HCT116 (cell line): ENCODE data around the gene H2AZ2. TPM values are rescaled to one million over a fixed set of nuclear protein-coding genes. Genes with fewer than 3 reads are reported as not detected.

ENCODE experiments used
- ATAC-seq: fragments of 200-7000 bp; cut with Tn5 transposase; 2 replicates; pipeline ENCODE4 v1.9.1; 2020; ENCODE audit warnings: mild to moderate bottlenecking, moderate library complexity
- BruUV-seq: library from RNA; stranded (reverse); fragments of 400-500 nt; replicated peaks from 2 replicates; lab custom pipeline; 2021; lab: Mats Ljungman, UMichigan
- CTCF ChIA-PET: fragments of 300-600 bp; sonication (Branson Sonifier 250); formaldehyde crosslinking; loops from one replicate; lab custom pipeline; 2021; ENCODE audit warnings: antibody characterized with exemption; lab: Charles Lee
- POLR2A ChIA-PET: fragments of 300-600, 350-600 bp; sonication (Branson Sonifier 250); formaldehyde crosslinking; loops from one replicate; lab custom pipeline; 2021; ENCODE audit warnings: antibody characterized with exemption; lab: Charles Lee
- RAD21 ChIA-PET, 2 experiments: fragments of 300-600 bp; sonication (Branson Sonifier 250); formaldehyde crosslinking; loops; one replicate each; lab custom pipeline; 2023; ENCODE audit warnings: low total read pairs in 2 of 2; ENCODE audit not compliant: uncharacterized antibody in 2 of 2, unreplicated experiment in 2 of 2, low non-redundant PET in 1 of 2; lab: Charles Lee
- DNase-seq: peaks from one replicate; pipeline ENCODE4 v3.0.0-alpha.2; 2010; ENCODE audit warnings: low read depth, low spot score
- H2AFZ ChIP-seq: fragments of 200-600 bp; shearing (Covaris generic), sonication (generic); 2 replicates; pipeline ENCODE4 v1.6.1; 2017; ENCODE audit warnings: low read depth, mixed run types, mixed read lengths, antibody characterized with exemption, low read length; ENCODE audit not compliant: poor library complexity, severe bottlenecking
- H3K27ac ChIP-seq: 2 replicates; pipeline ENCODE4 v1.5.1; 2012; ENCODE audit warnings: low read depth, low read length
- H3K27me3 ChIP-seq: fragments of 200-600 bp; sonication (generic); 2 replicates; pipeline ENCODE4 v1.6.1; 2016; ENCODE audit warnings: mixed run types, low read length, mixed read lengths; ENCODE audit not compliant: insufficient read depth
- H3K36me3 ChIP-seq, 2 experiments: fragments of 200-500 bp in 1 of 2; fragments of 200-600 bp in 1 of 2; sonication (Bioruptor generic) in 1 of 2; sonication (generic) in 1 of 2; 2 replicates each; pipeline versions ENCODE4 v1.5.1 to v1.6.1; 2014 to 2016; ENCODE audit warnings: low read length in 2 of 2, inconsistent platforms in 1 of 2, mixed read lengths in 1 of 2, mixed run types in 1 of 2; ENCODE audit not compliant: insufficient read depth in 2 of 2, control insufficient read depth in 1 of 2
- H3K4me1 ChIP-seq, 2 experiments: fragments of 200-600 bp in 1 of 2; sonication (generic) in 1 of 2; 2 replicates each; pipeline versions ENCODE4 v1.5.1 to v1.6.1; 2012 to 2017; ENCODE audit warnings: low read length in 2 of 2, inconsistent platforms in 1 of 2, mild to moderate bottlenecking in 1 of 2, mixed read lengths in 1 of 2, mixed run types in 1 of 2, moderate library complexity in 1 of 2; ENCODE audit not compliant: insufficient read depth in 2 of 2, control insufficient read depth in 1 of 2
- H3K4me2 ChIP-seq: fragments of 200-600 bp; sonication (generic); 2 replicates; pipeline ENCODE4 v1.6.1; 2017; ENCODE audit warnings: mixed run types, low read length, mixed read lengths
- H3K4me3 ChIP-seq, 2 experiments: fragments of 200-600 bp in 1 of 2; sonication (generic) in 1 of 2; replicated peaks in 1 of 2; 2 replicates each; pipeline ENCODE4 v1.5.1; 2011 to 2016; ENCODE audit warnings: low read length in 2 of 2, control low read depth in 1 of 2, low read depth in 1 of 2, mild to moderate bottlenecking in 1 of 2, mixed read lengths in 1 of 2, mixed run types in 1 of 2
- H3K79me2 ChIP-seq: fragments of 200-600 bp; sonication (generic); 2 replicates; pipeline ENCODE4 v1.6.1; 2017; ENCODE audit warnings: mild to moderate bottlenecking, mixed run types, low read length, moderate library complexity, mixed read lengths; ENCODE audit not compliant: insufficient read depth
- H3K9ac ChIP-seq: fragments of 200-600 bp; sonication (generic); 2 replicates; pipeline ENCODE4 v1.6.1; 2016; ENCODE audit warnings: low read length, mixed read lengths
- H3K9me2 ChIP-seq: fragments of 200-600 bp; sonication (generic), shearing (Covaris generic); 2 replicates; pipeline ENCODE4 v1.6.1; 2017; ENCODE audit warnings: mixed run types, mild to moderate bottlenecking, moderate library complexity; ENCODE audit not compliant: insufficient read depth
- H3K9me3 ChIP-seq, 2 experiments: fragments of 200-500 bp in 1 of 2; fragments of 200-600 bp in 1 of 2; sonication (Bioruptor generic) in 1 of 2; sonication (generic) in 1 of 2; 2 replicates each; pipeline ENCODE4 v1.6.1; 2014 to 2017; ENCODE audit warnings: low read length in 2 of 2, mixed read lengths in 2 of 2, inconsistent platforms in 1 of 2, low read depth in 1 of 2, mild to moderate bottlenecking in 1 of 2, mixed run types in 1 of 2, moderate library complexity in 1 of 2; ENCODE audit not compliant: control insufficient read depth in 1 of 2, insufficient read depth in 1 of 2
- H4K20me1 ChIP-seq: fragments of 200-600 bp; sonication (generic), shearing (Covaris generic); 2 replicates; pipeline ENCODE4 v1.6.1; 2017; ENCODE audit warnings: mixed run types, mild to moderate bottlenecking, moderate library complexity; ENCODE audit not compliant: insufficient read depth
- CEBPB ChIP-seq: IDR thresholded peaks from 2 replicates; pipeline ENCODE4 v1.6.1; 2012; ENCODE audit warnings: low read depth
- ELF1 ChIP-seq: IDR thresholded peaks from 2 replicates; pipeline ENCODE4 v1.6.1; 2012; ENCODE audit warnings: low read depth, borderline replicate concordance
- EZH2 ChIP-seq: fragments of 200-600 bp; sonication (generic); IDR thresholded peaks from 2 replicates; pipeline ENCODE4 v1.6.1; 2017; ENCODE audit warnings: antibody characterized with exemption, mixed run types
- EZH2phosphoT487 ChIP-seq: fragments of 200-600 bp; IDR thresholded peaks from 2 replicates; pipeline ENCODE4 v1.6.1; 2018; ENCODE audit warnings: antibody characterized with exemption, borderline replicate concordance
- FOSL1 ChIP-seq: IDR thresholded peaks from 2 replicates; pipeline ENCODE4 v1.6.1; 2012; ENCODE audit warnings: low read depth
- JUND ChIP-seq: IDR thresholded peaks from 2 replicates; pipeline ENCODE4 v1.6.1; 2012
- RAD21 ChIP-seq: IDR thresholded peaks from 2 replicates; pipeline ENCODE4 v1.6.1; 2012; ENCODE audit warnings: low read depth, mild to moderate bottlenecking
- SIN3A ChIP-seq: IDR thresholded peaks from 2 replicates; pipeline ENCODE4 v1.6.1; 2012; ENCODE audit warnings: low read depth
- SP1 ChIP-seq: IDR thresholded peaks from 2 replicates; pipeline ENCODE4 v1.6.1; 2012; ENCODE audit warnings: low read depth
- YY1 ChIP-seq: IDR thresholded peaks from 2 replicates; pipeline ENCODE4 v1.6.1; 2011; ENCODE audit warnings: low read length, low read depth, moderate library complexity, mild to moderate bottlenecking; ENCODE audit not compliant: insufficient replicate concordance; ENCODE audit errors: extremely low read depth
- ZNF274 ChIP-seq: fragments of 200-500 bp; sonication (Bioruptor generic); IDR thresholded peaks from 2 replicates; pipeline ENCODE4 v1.6.1; 2014; ENCODE audit warnings: mild to moderate bottlenecking, low read depth, low read length, inconsistent platforms
- intact Hi-C: fragments of 100-400 bp; cut with micrococcal nuclease; formaldehyde crosslinking; loops from 2 replicates; pipeline ENCODE4 v1.10.0; 2022
- total RNA-seq: library from RNA; stranded (reverse); gene quantifications from one replicate; pipeline ENCODE4 v1.2.1, GENCODE V29; 2021; ENCODE audit not compliant: unreplicated experiment

The H2AZ2 gene
- total RNA-seq, 1 experiment from 2014 or later = 226 TPM

GRCh38 chr7:44811571-44811970 lies 36.3 kb downstream of the H2AZ2 start:
- RAD21 ChIA-PET = interaction anchor here in 1 of 2 experiments (0.6 kb wide), 1 partner anchor 74 kb away, joined by 3 read pairs; no protein-coding TSS in a partner anchor
- CTCF ChIA-PET = interaction anchor here (1.4 kb wide), 1 partner anchor 324 kb away, joined by 3 read pairs; no protein-coding TSS in a partner anchor
- Histone ChIP-seq H3K4me2 (no peak overlapping the region), H3K9me3 (no peaks in the 10 kb centered on the region), H3K9ac (no peak overlapping the region), H3K27me3 (no peaks in the 10 kb centered on the region), H4K20me1 (no peaks in the 10 kb centered on the region), H2AFZ (no peak overlapping the region), H3K79me2 (no peaks in the 10 kb centered on the region), H3K36me3 (no peaks in the 10 kb centered on the region), H3K27ac (peak overlapping the region; percentile 41; the same call in 1 of the 2 replicates), H3K4me1 (peaks cover 12 to 15% of the 10 kb centered on the region in 2 experiments), H3K9me2 (no peaks in the 10 kb centered on the region), H3K4me3 (no peak overlapping the region)
- ATAC-seq (no peak), DNase-seq (no peak)
- intact Hi-C loops = no loop called here
- no TSS peak for BruUV-seq
- TF ChIP-seq SP1 = no peak
- no peak for TF ChIP-seq ZNF274
- TF ChIP-seq ELF1 = no peak
- TF ChIP-seq FOSL1 = no peak
- TF ChIP-seq SIN3A = no peak
- TF ChIP-seq RAD21 = no peak
- TF ChIP-seq CEBPB = no peak
- TF ChIP-seq EZH2phosphoT487 = no peak
- POLR2A ChIA-PET = no interaction called here

- H3K4me3 ChIP-seq = no peak overlapping the region
- DNase-seq (no peak), ATAC-seq (peak; percentile 43; the same call in 1 of the 2 replicates)
- no TSS peak for BruUV-seq
- H3K9ac ChIP-seq = peak overlapping the region; percentile 26; the same call in 1 of the 2 replicates
- CTCF ChIA-PET = interaction anchor here (1.4 kb wide), 1 partner anchor 325 kb away, joined by 3 read pairs; no protein-coding TSS in a partner anchor
- TF ChIP-seq YY1 (no peak), EZH2 (no peak), JUND (0 out of 2 replicates have a peak, but pooled peaks have one; percentile 15)
- no peaks in the 10 kb centered on the region for H3K27me3 ChIP-seq
- no peaks in the 10 kb centered on the region for H4K20me1 ChIP-seq
- H3K27ac ChIP-seq = peak overlapping the region; percentile 41; the same call in 1 of the 2 replicates
- peaks cover 12 to 15% of the 10 kb centered on the region in 2 experiments for H3K4me1 ChIP-seq
- H3K4me2 ChIP-seq = peak overlapping the region; percentile 53
- no peaks in the 10 kb centered on the region for H3K9me2 ChIP-seq
- intact Hi-C loops = no loop called here
- H2AFZ ChIP-seq = no peak overlapping the region
- H3K36me3 ChIP-seq = no peaks in the 10 kb centered on the region
- POLR2A ChIA-PET = no interaction called here
- no peaks in the 10 kb centered on the region for H3K9me3 ChIP-seq
- RAD21 ChIA-PET = interaction anchor here in 1 of 2 experiments (0.6 kb wide), 1 partner anchor 75 kb away, joined by 3 read pairs; no protein-coding TSS in a partner anchor
- H3K79me2 ChIP-seq = no peaks in the 10 kb centered on the region
Measured at GRCh38 chr7:44811093-44811492, 36.8 kb downstream of the H2AZ2 start.
